MM.1S (cell line): ENCODE measurements around the gene NUDT5.

Experiments used
- CTCF ChIP-seq: fragments of 300-600 bp; sonication (generic); IDR thresholded peaks from 2 replicates; pipeline ENCODE4 v1.5.1; 2016; ENCODE audit warnings: antibody characterized with exemption, low read length, mixed read lengths
- EZH2 ChIP-seq: fragments of 300-600 bp; sonication (generic); optimal IDR thresholded peaks from 2 replicates; pipeline ENCODE3; 2017; ENCODE audit warnings: low read depth, mild to moderate bottlenecking, antibody characterized with exemption, low read length, mixed read lengths

GRCh38 chr10:12154516-12154915, 41.2 kb downstream of the NUDT5 start:
- TF ChIP-seq CTCF (no peak), EZH2 (no peak)
